HG03064 (cell line): ENCODE data around the gene SORL1-AS1.

Experiments used
- ATAC-seq: cut with Tn5 transposase; IDR thresholded peaks from one replicate; pipeline ENCODE4 v1.9.1; 2021; ENCODE audit warnings: low read depth; ENCODE audit not compliant: unreplicated experiment

Gene SORL1-AS1

GRCh38 chr11:121476379-121477032 is 23.7 kb upstream of the SORL1-AS1 start:
- ATAC-seq, result no peak

- ATAC-seq, result no peak
Observed at GRCh38 chr11:121474680-121475079, 21.9 kb upstream of the SORL1-AS1 start.

- ATAC-seq, result no peak
Observed at GRCh38 chr11:121473064-121473777, 20.5 kb upstream of the SORL1-AS1 start.

- ATAC-seq, result no peak
Observed at GRCh38 chr11:121472312-121472711, 19.5 kb upstream of the SORL1-AS1 start.

- no peak for ATAC-seq
Observed at GRCh38 chr11:121471167-121471566, 18.4 kb upstream of the SORL1-AS1 start.

- ATAC-seq, result no peak
Observed at GRCh38 chr11:121469910-121470309, 17.1 kb upstream of the SORL1-AS1 start.

GRCh38 chr11:121467965-121468364 is 15.2 kb upstream of the SORL1-AS1 start:
- ATAC-seq, result peak; percentile 35

- no peak for ATAC-seq
Observed at GRCh38 chr11:121467471-121467870, 14.7 kb upstream of the SORL1-AS1 start.

- ATAC-seq, result no peak
Observed at GRCh38 chr11:121466063-121466794, 13.5 kb upstream of the SORL1-AS1 start.

GRCh38 chr11:121465709-121466062 is 12.9 kb upstream of the SORL1-AS1 start:
- ATAC-seq, result no peak

GRCh38 chr11:121464352-121464946 is 11.7 kb upstream of the SORL1-AS1 start:
- peak; percentile 42 for ATAC-seq

- no peak for ATAC-seq
Observed at GRCh38 chr11:121463689-121464335, 11.0 kb upstream of the SORL1-AS1 start.

GRCh38 chr11:121461843-121462242 is 9.1 kb upstream of the SORL1-AS1 start:
- ATAC-seq, result no peak

GRCh38 chr11:121460941-121461514 is 8.3 kb upstream of the SORL1-AS1 start:
- no peak for ATAC-seq

- no peak for ATAC-seq
Observed at GRCh38 chr11:121459413-121460017, 6.7 kb upstream of the SORL1-AS1 start.

GRCh38 chr11:121458551-121458950 is 5.8 kb upstream of the SORL1-AS1 start:
- no peak for ATAC-seq

GRCh38 chr11:121456816-121457431 is 4.2 kb upstream of the SORL1-AS1 start:
- no peak for ATAC-seq

- ATAC-seq, result no peak
Observed at GRCh38 chr11:121456151-121456550, 3.4 kb upstream of the SORL1-AS1 start.

GRCh38 chr11:121455115-121455514 is 2.3 kb upstream of the SORL1-AS1 start:
- no peak for ATAC-seq
